Stromal cell of bone marrow (primary cell): ENCODE results near the gene ACSF2.
A peak's percentile ranks its signal among the peaks of the same experiment; 100 is the strongest.

ENCODE experiments used
- DNase-seq: peaks from one replicate; pipeline ENCODE4 v3.0.0-alpha.2; 2012; ENCODE audit warnings: low read depth

ACSF2 gene

GRCh38 chr17:50501054-50501453 lies 75.0 kb downstream of the ACSF2 start:
- no peak for DNase-seq

GRCh38 chr17:50502301-50502990 lies 76.4 kb downstream of the ACSF2 start:
- DNase-seq = no peak

GRCh38 chr17:50505591-50506130 lies 79.6 kb downstream of the ACSF2 start:
- DNase-seq = no peak

GRCh38 chr17:50506298-50506697 lies 80.3 kb downstream of the ACSF2 start:
- no peak for DNase-seq

GRCh38 chr17:50507871-50508572 lies 82.0 kb downstream of the ACSF2 start, which contains the start of gene MYCBPAP:
Gene MYCBPAP, plus strand, starts transcription at chr17:50508439. Its CDS starts 236 bp downstream, at chr17:50508675.
- peak; percentile 74 for DNase-seq

- no peak for DNase-seq
Measured at GRCh38 chr17:50508573-50509460, 82.8 kb downstream of the ACSF2 start.

- no peak for DNase-seq
Measured at GRCh38 chr17:50511058-50511457, 85.0 kb downstream of the ACSF2 start.

GRCh38 chr17:50513495-50513894 lies 87.5 kb downstream of the ACSF2 start:
- no peak for DNase-seq

- no peak for DNase-seq
Measured at GRCh38 chr17:50514388-50514787, 88.4 kb downstream of the ACSF2 start.

GRCh38 chr17:50514936-50515702 lies 89.1 kb downstream of the ACSF2 start:
- peak; percentile 52 for DNase-seq

GRCh38 chr17:50517011-50517410 lies 91.0 kb downstream of the ACSF2 start:
- no peak for DNase-seq

- no peak for DNase-seq
Measured at GRCh38 chr17:50517504-50518383, 91.7 kb downstream of the ACSF2 start.

GRCh38 chr17:50518384-50519023 lies 92.5 kb downstream of the ACSF2 start:
- no peak for DNase-seq

- DNase-seq = no peak
Measured at GRCh38 chr17:50519141-50519834, 93.3 kb downstream of the ACSF2 start.

- no peak for DNase-seq
Measured at GRCh38 chr17:50520483-50520882, 94.5 kb downstream of the ACSF2 start.

- no peak for DNase-seq
Measured at GRCh38 chr17:50521514-50521913, 95.5 kb downstream of the ACSF2 start.

GRCh38 chr17:50522766-50523165 lies 96.7 kb downstream of the ACSF2 start:
- DNase-seq = no peak

- no peak for DNase-seq
Measured at GRCh38 chr17:50523208-50523607, 97.2 kb downstream of the ACSF2 start.
